ENCODE measurements around the gene PNPLA1.

Gene PNPLA1

DNA sequence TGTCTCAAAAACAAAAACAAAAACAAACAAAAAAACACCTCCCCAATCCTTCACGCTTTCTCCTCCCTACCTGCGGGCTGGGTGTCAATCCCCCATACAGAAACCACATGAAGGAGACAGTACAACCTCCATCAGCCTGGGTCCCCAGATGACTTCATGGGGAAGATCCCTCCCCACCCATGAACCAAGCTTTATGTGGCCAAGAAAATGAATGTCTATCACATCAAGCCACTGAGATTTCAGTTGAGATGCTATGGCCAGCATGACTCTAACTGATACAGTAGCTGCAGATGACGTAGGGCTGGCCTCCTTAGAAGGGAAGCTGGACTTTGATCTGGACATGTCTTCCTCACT is 88.0 kb downstream of the PNPLA1 start:
- DNase-seq (ENCODE audit: low read depth, low spot score), result no peak
